ENCODE results near the gene B3GNT3. TPM values are rescaled to one million over a fixed set of nuclear protein-coding genes. Genes with fewer than 3 reads are reported as not detected.

The B3GNT3 gene
- total RNA-seq, 1 experiment from 2014 or later = 39.5 TPM

DNA sequence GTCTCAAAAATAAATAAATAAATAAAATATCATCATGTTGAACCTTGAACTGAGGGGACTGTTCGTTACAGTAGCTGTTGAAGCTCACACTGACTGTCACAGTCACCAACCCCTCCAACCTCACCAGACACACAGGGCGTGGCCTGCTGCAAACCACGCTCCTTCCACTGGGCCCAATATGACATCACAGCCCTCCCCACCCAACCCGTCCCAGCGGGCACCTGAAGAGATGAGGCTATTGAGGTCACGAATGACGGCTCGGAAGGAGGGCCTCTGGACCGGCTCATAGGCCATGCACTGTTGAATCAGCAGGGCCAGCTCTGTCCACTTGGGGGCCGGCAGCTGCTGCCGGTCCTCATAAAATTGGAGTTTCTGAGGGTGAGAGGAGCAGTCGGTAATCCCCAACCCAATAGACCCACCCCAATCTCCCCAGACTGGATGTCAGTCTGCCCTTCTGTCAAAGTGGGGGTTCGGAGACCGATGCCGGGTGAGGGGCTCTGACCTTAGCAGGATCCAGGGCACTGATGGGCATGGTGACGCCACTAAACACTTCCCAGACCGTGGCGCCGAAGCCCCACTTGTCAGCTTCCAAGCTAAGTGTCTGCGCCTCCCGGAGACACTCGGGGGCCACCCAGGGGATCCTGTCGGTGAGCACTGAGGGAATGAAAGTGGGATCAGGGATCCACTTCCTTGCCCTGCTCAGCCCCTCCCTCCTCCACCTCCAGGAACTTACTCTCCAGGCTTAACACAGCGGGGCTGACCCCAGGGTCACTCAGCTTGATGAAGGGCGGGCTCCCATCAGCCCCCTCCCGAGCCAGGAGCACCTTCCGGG is 39.6 kb downstream of the B3GNT3 start:
- H3K9me3 ChIP-seq (ENCODE audit: low read length) = no peaks in the 10 kb centered on the region
- no peak for ATAC-seq

DNA sequence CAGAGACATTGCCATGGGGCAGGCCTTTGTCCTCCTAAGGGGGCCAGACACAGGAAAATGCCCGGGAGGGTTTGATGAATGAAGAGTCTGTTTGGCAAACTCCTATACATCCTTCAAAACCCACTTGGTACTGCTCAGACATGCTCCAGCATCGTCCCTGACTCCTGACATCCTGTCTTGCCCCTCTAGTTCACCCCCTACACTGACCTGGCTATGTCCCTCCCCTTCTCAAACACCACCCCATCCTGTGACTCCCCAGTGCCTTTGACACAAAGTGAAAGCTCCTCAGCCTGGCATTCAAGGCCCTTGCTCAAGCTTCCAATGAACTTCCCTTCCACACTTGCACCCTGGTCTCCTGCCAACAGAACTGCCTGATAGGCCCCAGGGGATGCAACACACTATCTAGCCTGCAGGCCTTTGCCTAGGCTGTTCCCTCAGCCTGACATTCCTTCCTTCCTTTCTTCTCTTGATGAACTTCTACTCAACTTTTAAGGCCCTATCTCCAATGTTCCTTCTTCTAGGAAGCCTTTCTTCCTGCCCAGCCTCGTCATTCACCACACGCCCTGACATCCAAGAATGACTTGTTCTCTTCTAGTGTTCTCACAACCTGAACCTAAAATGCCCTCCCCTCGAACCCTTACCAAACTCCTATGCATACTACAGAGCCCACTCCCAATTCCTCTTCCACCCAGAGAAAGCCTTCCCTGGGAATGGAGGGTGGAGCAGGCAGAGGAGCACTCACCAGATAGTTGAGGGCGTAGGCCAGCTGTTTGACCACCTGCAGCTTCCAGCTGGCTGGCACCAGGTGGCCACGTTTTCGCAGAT is 40.5 kb downstream of the B3GNT3 start:
- no peak for TF ChIP-seq CTCF (conservative IDR thresholded peaks at IDR 0.05; ENCODE audit: low read depth, low read length)
- TF ChIP-seq EZH2 (IDR thresholded peaks at IDR 0.05; ENCODE audit: low read length, unreplicated experiment) = no peak
- no peak for TF ChIP-seq EZH2phosphoT487 (IDR thresholded peaks at IDR 0.05; ENCODE audit: borderline replicate concordance, low read length)
- ATAC-seq (no peak), DNase-seq (no peak)
- intact Hi-C loops (cut with micrococcal nuclease) = no loop called here
- Histone ChIP-seq H3K79me2 (ENCODE audit: low read length) (no peaks in the 10 kb centered on the region), H3K4me3 (ENCODE audit: low read length) (no peak overlapping the region), H3K9me2 (replicated peaks; ENCODE audit: low read length) (no peaks in the 10 kb centered on the region), H3K27ac (ENCODE audit: low read length) (no peak overlapping the region), H3K9ac (ENCODE audit: low read length) (no peak overlapping the region), H3K27me3 (ENCODE audit: low read length) (no peaks in the 10 kb centered on the region), H3K9me3 (ENCODE audit: low read length) (no peaks in the 10 kb centered on the region), H3K4me1 (ENCODE audit: insufficient read depth, low read length) (0 out of 2 replicates have a peak, but pooled peaks cover 5% of the 10 kb centered on the region), H3K4me2 (ENCODE audit: low read length) (no peak overlapping the region), H2AFZ (ENCODE audit: low read length) (no peak overlapping the region), H4K20me1 (ENCODE audit: low read length) (no peaks in the 10 kb centered on the region), H3F3A (ENCODE audit: low read length, unreplicated experiment) (no peaks in the 10 kb centered on the region), H3K36me3 (ENCODE audit: low read depth, low read length) (no peaks in the 10 kb centered on the region)
- ChIA-PET POLR2A (ENCODE audit: unreplicated experiment) (no interaction called here), CTCF (interaction anchor here (0.6 kb wide), 1 partner anchor 256 kb away, joined by 3 read pairs; no protein-coding TSS in a partner anchor)
- BruUV-seq (replicated peaks) = no TSS peak

More for the DNA sequence above, 39.6 kb downstream of the B3GNT3 start:
- POLR2A ChIA-PET (ENCODE audit: unreplicated experiment) = no interaction called here
- Histone ChIP-seq H3K9me2 (replicated peaks; ENCODE audit: low read length) (no peaks in the 10 kb centered on the region), H4K20me1 (ENCODE audit: low read length) (no peaks in the 10 kb centered on the region), H3K4me3 (ENCODE audit: low read length) (no peak overlapping the region), H3K9ac (ENCODE audit: low read length) (no peak overlapping the region), H3K79me2 (ENCODE audit: low read length) (no peaks in the 10 kb centered on the region), H3K4me1 (ENCODE audit: insufficient read depth, low read length) (peaks cover 9% of the 10 kb centered on the region; the same call in 1 of the 2 replicates), H3F3A (ENCODE audit: low read length, unreplicated experiment) (no peaks in the 10 kb centered on the region), H3K27ac (ENCODE audit: low read length) (no peak overlapping the region), H3K36me3 (ENCODE audit: low read depth, low read length) (no peaks in the 10 kb centered on the region), H3K27me3 (ENCODE audit: low read length) (no peaks in the 10 kb centered on the region), H3K4me2 (ENCODE audit: low read length) (no peak overlapping the region), H2AFZ (ENCODE audit: low read length) (no peak overlapping the region)
- intact Hi-C loops (cut with micrococcal nuclease) = loop anchor here (5.0 kb wide), 1 partner anchor 37 kb away; the partner anchor contains the start of gene B3GNT3
- no TSS peak for BruUV-seq (replicated peaks)
- CTCF ChIA-PET = interaction anchor here (0.6 kb wide), 2 partner anchors 113 to 257 kb away, joined by 3 read pairs; no protein-coding TSS in a partner anchor
- DNase-seq = no peak
- TF ChIP-seq EZH2 (IDR thresholded peaks at IDR 0.05; ENCODE audit: low read length, unreplicated experiment) = no peak
- no peak for TF ChIP-seq EZH2phosphoT487 (IDR thresholded peaks at IDR 0.05; ENCODE audit: borderline replicate concordance, low read length)
- no peak for TF ChIP-seq CTCF (conservative IDR thresholded peaks at IDR 0.05; ENCODE audit: low read depth, low read length)
